SK-N-SH (cell line): ENCODE measurements around the gene LIX1L. TPM values are rescaled to one million over a fixed set of nuclear protein-coding genes. Genes with fewer than 3 reads are reported as not detected.

ENCODE experiments used
- CTCF ChIA-PET: fragments of 300-600, 350-600 bp; formaldehyde crosslinking; extraction: SDS; loops from one replicate; lab custom pipeline; 2021; lab: Yijun Ruan, JAX
- POLR2A ChIA-PET: fragments of 350-600 bp; sonication (Branson Sonifier 250); formaldehyde crosslinking; extraction: SDS; loops from one replicate; lab custom pipeline; 2020; ENCODE audit warnings: antibody characterized with exemption, inconsistent platforms; lab: Yijun Ruan, JAX
- DNase-seq: peaks from one replicate; pipeline ENCODE4 v3.0.0; 2012
- H2AFZ ChIP-seq: fragments of 200-600 bp; sonication (generic); 2 replicates; pipeline ENCODE4 v1.8.1; 2016; ENCODE audit warnings: antibody characterized with exemption, mild to moderate bottlenecking, low read depth
- H3F3A ChIP-seq: fragments of 200-600 bp; sonication (generic); replicated peaks from 2 replicates; pipeline ENCODE3; 2016; ENCODE audit warnings: antibody characterized with exemption, mild to moderate bottlenecking; ENCODE audit not compliant: insufficient read depth
- H3K27ac ChIP-seq, 2 experiments: fragments of 200-500 bp in 1 of 2; fragments of 200-600 bp in 1 of 2; sonication (Bioruptor generic) in 1 of 2; sonication (generic), shearing (Covaris generic) in 1 of 2; 2 replicates each; pipeline versions ENCODE4 v1.5.1 to v1.6.1; 2014 to 2016; ENCODE audit warnings: low read depth in 2 of 2, inconsistent platforms in 1 of 2, low read length in 1 of 2, mild to moderate bottlenecking in 1 of 2, mixed read lengths in 1 of 2
- H3K27me3 ChIP-seq: fragments of 200-600 bp; sonication (generic), shearing (Covaris generic); 2 replicates; pipeline ENCODE4 v1.6.1; 2016; ENCODE audit warnings: mixed run types; ENCODE audit not compliant: insufficient read depth
- H3K36me3 ChIP-seq, 2 experiments: fragments of 200-500 bp in 1 of 2; fragments of 200-600 bp in 1 of 2; sonication (Bioruptor generic) in 1 of 2; sonication (generic) in 1 of 2; replicated peaks in 1 of 2; 2 replicates each; pipeline versions ENCODE3 to v1.5.1; 2014 to 2016; ENCODE audit warnings: low read length in 1 of 2, mild to moderate bottlenecking in 1 of 2; ENCODE audit not compliant: insufficient read depth in 2 of 2, control insufficient read depth in 1 of 2
- H3K4me1 ChIP-seq, 2 experiments: fragments of 200-500 bp in 1 of 2; fragments of 200-600 bp in 1 of 2; sonication (Bioruptor generic) in 1 of 2; sonication (generic), shearing (Covaris generic) in 1 of 2; 2 replicates each; pipeline versions ENCODE4 v1.5.1 to v1.6.1; 2014 to 2016; ENCODE audit warnings: low read depth in 1 of 2, low read length in 1 of 2, mixed run types in 1 of 2; ENCODE audit not compliant: insufficient read depth in 2 of 2, control insufficient read depth in 1 of 2
- H3K4me2 ChIP-seq: fragments of 200-600 bp; sonication (generic), shearing (Covaris generic); 2 replicates; pipeline ENCODE4 v1.6.1; 2017; ENCODE audit warnings: mixed run types
- H3K4me3 ChIP-seq, 2 experiments: fragments of 200-500 bp in 1 of 2; fragments of 200-600 bp in 1 of 2; sonication (Bioruptor generic) in 1 of 2; sonication (generic), shearing (Covaris generic) in 1 of 2; 2 replicates each; pipeline versions ENCODE4 v1.5.1 to v1.8.1; 2014 to 2016; ENCODE audit warnings: low read depth in 2 of 2, inconsistent platforms in 1 of 2, low read length in 1 of 2, mild to moderate bottlenecking in 1 of 2, mixed read lengths in 1 of 2, moderate library complexity in 1 of 2
- H3K79me2 ChIP-seq: fragments of 200-600 bp; sonication (generic); 2 replicates; pipeline ENCODE4 v1.8.1; 2017; ENCODE audit warnings: mild to moderate bottlenecking; ENCODE audit not compliant: insufficient read depth
- H3K9ac ChIP-seq: fragments of 200-600 bp; sonication (generic); 2 replicates; pipeline ENCODE4 v1.6.1; 2017; ENCODE audit warnings: mixed run types
- H3K9me2 ChIP-seq: fragments of 200-600 bp; sonication (generic); 2 replicates; pipeline ENCODE4 v1.6.1; 2017; ENCODE audit warnings: mixed run types
- H3K9me3 ChIP-seq: fragments of 200-600 bp; sonication (generic); 2 replicates; pipeline ENCODE4 v1.6.1; 2017; ENCODE audit warnings: mixed run types, mild to moderate bottlenecking, moderate library complexity
- H4K20me1 ChIP-seq: fragments of 200-600 bp; sonication (generic); 2 replicates; pipeline ENCODE4 v1.6.1; 2017; ENCODE audit warnings: mild to moderate bottlenecking, mixed run types; ENCODE audit not compliant: insufficient read depth
- EP300 ChIP-seq, 2 experiments: IDR thresholded peaks; 2 replicates each; pipeline versions ENCODE4 v1.4.0 to v1.6.1; 2012; ENCODE audit warnings: borderline replicate concordance in 1 of 2, low read depth in 1 of 2, low read length in 1 of 2
- EZH2phosphoT487 ChIP-seq: fragments of 200-600 bp; sonication (generic); IDR thresholded peaks from 2 replicates; pipeline ENCODE4 v1.6.1; 2017; ENCODE audit warnings: low read depth, mixed run types, mild to moderate bottlenecking, antibody characterized with exemption, moderate library complexity, borderline replicate concordance
- FOXM1 ChIP-seq: IDR thresholded peaks from 2 replicates; pipeline ENCODE4 v1.4.0; 2012; ENCODE audit warnings: low read depth, mild to moderate bottlenecking
- GABPA ChIP-seq: IDR thresholded peaks from 2 replicates; pipeline ENCODE4 v1.4.0; 2012; ENCODE audit warnings: low read depth, mild to moderate bottlenecking
- JUND ChIP-seq: IDR thresholded peaks from 2 replicates; pipeline ENCODE4 v1.4.0; 2012
- MXI1 ChIP-seq: IDR thresholded peaks from 2 replicates; pipeline ENCODE4 v1.6.1; 2012; ENCODE audit warnings: mild to moderate bottlenecking, low read depth, low read length, improper control_type of control experiment
- NFIC ChIP-seq: IDR thresholded peaks from 2 replicates; pipeline ENCODE4 v1.4.0; 2012; ENCODE audit warnings: borderline replicate concordance
- RAD21 ChIP-seq: IDR thresholded peaks from 2 replicates; pipeline ENCODE4 v1.6.1; 2012; ENCODE audit warnings: mild to moderate bottlenecking, low read length
- RCOR1 ChIP-seq: fragments of 150-350 bp; IDR thresholded peaks from 2 replicates; pipeline ENCODE4 v1.6.1; 2017; ENCODE audit warnings: antibody characterized with exemption, low read length
- RFX5 ChIP-seq: IDR thresholded peaks from 2 replicates; pipeline ENCODE4 v1.6.1; 2012; ENCODE audit warnings: mild to moderate bottlenecking, improper control_type of control experiment, low read length
- SIN3A ChIP-seq: IDR thresholded peaks from 2 replicates; pipeline ENCODE4 v1.6.1; 2012; ENCODE audit warnings: low read depth, mild to moderate bottlenecking, low read length, moderate library complexity, borderline replicate concordance
- TAF1 ChIP-seq: IDR thresholded peaks from 2 replicates; pipeline ENCODE4 v1.6.1; 2012; ENCODE audit warnings: low read depth, mild to moderate bottlenecking, low read length, moderate library complexity, borderline replicate concordance
- TEAD4 ChIP-seq: IDR thresholded peaks from 2 replicates; pipeline ENCODE4 v1.4.0; 2012; ENCODE audit warnings: mild to moderate bottlenecking, borderline replicate concordance; ENCODE audit not compliant: insufficient read depth
- YY1 ChIP-seq: IDR thresholded peaks from 2 replicates; pipeline ENCODE4 v1.4.0; 2012; ENCODE audit warnings: low read depth, mild to moderate bottlenecking
- WGBS: methylation state at CpG from one replicate; pipeline ENCODE4 v1.1.6; 2017; ENCODE audit warnings: low lambda C conversion rate; 5-methylcytosine and 5-hydroxymethylcytosine counted together
- polyA plus RNA-seq, 3 experiments: library from polyadenylated mRNA; depleted of rRNA; stranded (reverse); fragments of >200 nt; gene quantifications; 2 replicates each; pipeline ENCODE4 v1.2.3, GENCODE V29; 2012
- TF ChIP-seq, protein P1 (sequence below): IDR thresholded peaks from 2 replicates; pipeline ENCODE4 v1.4.0; 2012; ENCODE audit warnings: low read depth, borderline replicate concordance
- TF ChIP-seq, protein P2 (sequence below): fragments of 150-350 bp; IDR thresholded peaks from 2 replicates; pipeline ENCODE4 v1.6.1; 2017; ENCODE audit warnings: antibody characterized with exemption, low read length, low read depth, borderline replicate concordance
- TF ChIP-seq, protein P3 (sequence below): IDR thresholded peaks from 2 replicates; pipeline ENCODE4 v1.4.0; 2012; ENCODE audit warnings: low read depth, borderline replicate concordance
- TF ChIP-seq, protein P4 (sequence below): IDR thresholded peaks from 2 replicates; pipeline ENCODE4 v1.6.1; 2012; ENCODE audit warnings: mild to moderate bottlenecking, low read depth, low read length, moderate library complexity
- TF ChIP-seq, protein P5 (sequence below): fragments of 200-600 bp; sonication (generic); IDR thresholded peaks from 2 replicates; pipeline ENCODE4 v1.6.1; 2017; ENCODE audit warnings: antibody characterized with exemption, mild to moderate bottlenecking, moderate library complexity

LIX1L gene
- polyA plus RNA-seq, 1 of the 3 experiments (the other 2 are of a cell fraction), result 39.1 TPM

DNA sequence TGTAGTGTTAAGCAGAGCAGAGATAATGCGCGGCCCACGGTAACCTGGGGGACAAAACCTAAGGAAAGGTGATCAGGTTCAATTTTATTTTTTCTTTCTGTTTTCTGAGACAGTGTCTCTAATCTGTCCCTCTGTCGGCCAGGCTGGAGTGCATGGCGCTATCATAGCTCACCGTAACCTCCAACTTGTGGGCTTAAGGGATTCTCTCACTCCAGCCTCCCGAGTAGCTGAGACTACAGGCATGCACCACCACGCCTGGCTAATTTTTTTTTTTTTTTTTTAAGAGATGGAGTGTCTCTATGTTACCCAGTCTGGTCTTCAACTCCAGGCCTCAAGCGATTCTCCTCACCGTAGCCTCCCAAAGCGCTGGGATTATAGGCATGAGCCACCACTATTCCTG, 71.4 kb downstream of the LIX1L start:
- no peaks in the 10 kb centered on the region for H3K27me3 ChIP-seq
- no peak overlapping the region for H3K9ac ChIP-seq
- H3K36me3 ChIP-seq, result no peaks in the 10 kb centered on the region
- peaks cover 11% of the 10 kb centered on the region for H3F3A ChIP-seq
- H3K4me2 ChIP-seq, result peak overlapping the region; percentile 87
- no peak for DNase-seq
- H4K20me1 ChIP-seq, result no peaks in the 10 kb centered on the region
- H3K79me2 ChIP-seq, result no peaks in the 10 kb centered on the region
- no peaks in the 10 kb centered on the region for H3K9me3 ChIP-seq
- H2AFZ ChIP-seq, result peak overlapping the region; percentile 92
- ChIA-PET POLR2A (interaction anchor here (1.4 kb wide), 1 partner anchor 27 kb away, joined by 8 read pairs; the partner anchor contains the start of gene PIAS3), CTCF (interaction anchor here (1.1 to 4.2 kb wide), 4 partner anchors 23 to 121 kb away, joined by 3 to 20 read pairs (median 12); partner anchors contain the start of genes ITGA10 and NUDT17)
- peaks cover 7 to 24% of the 10 kb centered on the region in 2 experiments for H3K4me1 ChIP-seq
- H3K4me3 ChIP-seq, result peak overlapping the region; percentile 60 to 72
- WGBS, result 52% methylated on average over 11 of the region's 11 CpGs
- no peak overlapping the region for H3K27ac ChIP-seq
- TF ChIP-seq FOXM1 (no peak), MXI1 (no peak), EZH2phosphoT487 (no peak), RAD21 (no peak), JUND (no peak), SIN3A (no peak), RFX5 (no peak), RCOR1 (no peak), YY1 (no peak), NFIC (no peak), GABPA (no peak), TEAD4 (no peak), EP300 (IDR thresholded peaks at IDR 0.05; ENCODE audit: borderline replicate concordance in 1 of 2, low read depth in 1 of 2, low read length in 1 of 2) (no peak), TAF1 (no peak)
- TF ChIP-seq, protein P1, sequence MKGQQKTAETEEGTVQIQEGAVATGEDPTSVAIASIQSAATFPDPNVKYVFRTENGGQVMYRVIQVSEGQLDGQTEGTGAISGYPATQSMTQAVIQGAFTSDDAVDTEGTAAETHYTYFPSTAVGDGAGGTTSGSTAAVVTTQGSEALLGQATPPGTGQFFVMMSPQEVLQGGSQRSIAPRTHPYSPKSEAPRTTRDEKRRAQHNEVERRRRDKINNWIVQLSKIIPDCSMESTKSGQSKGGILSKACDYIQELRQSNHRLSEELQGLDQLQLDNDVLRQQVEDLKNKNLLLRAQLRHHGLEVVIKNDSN, result no peak
- TF ChIP-seq, protein P2, sequence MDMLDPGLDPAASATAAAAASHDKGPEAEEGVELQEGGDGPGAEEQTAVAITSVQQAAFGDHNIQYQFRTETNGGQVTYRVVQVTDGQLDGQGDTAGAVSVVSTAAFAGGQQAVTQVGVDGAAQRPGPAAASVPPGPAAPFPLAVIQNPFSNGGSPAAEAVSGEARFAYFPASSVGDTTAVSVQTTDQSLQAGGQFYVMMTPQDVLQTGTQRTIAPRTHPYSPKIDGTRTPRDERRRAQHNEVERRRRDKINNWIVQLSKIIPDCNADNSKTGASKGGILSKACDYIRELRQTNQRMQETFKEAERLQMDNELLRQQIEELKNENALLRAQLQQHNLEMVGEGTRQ, result no peak
- TF ChIP-seq, protein P3, sequence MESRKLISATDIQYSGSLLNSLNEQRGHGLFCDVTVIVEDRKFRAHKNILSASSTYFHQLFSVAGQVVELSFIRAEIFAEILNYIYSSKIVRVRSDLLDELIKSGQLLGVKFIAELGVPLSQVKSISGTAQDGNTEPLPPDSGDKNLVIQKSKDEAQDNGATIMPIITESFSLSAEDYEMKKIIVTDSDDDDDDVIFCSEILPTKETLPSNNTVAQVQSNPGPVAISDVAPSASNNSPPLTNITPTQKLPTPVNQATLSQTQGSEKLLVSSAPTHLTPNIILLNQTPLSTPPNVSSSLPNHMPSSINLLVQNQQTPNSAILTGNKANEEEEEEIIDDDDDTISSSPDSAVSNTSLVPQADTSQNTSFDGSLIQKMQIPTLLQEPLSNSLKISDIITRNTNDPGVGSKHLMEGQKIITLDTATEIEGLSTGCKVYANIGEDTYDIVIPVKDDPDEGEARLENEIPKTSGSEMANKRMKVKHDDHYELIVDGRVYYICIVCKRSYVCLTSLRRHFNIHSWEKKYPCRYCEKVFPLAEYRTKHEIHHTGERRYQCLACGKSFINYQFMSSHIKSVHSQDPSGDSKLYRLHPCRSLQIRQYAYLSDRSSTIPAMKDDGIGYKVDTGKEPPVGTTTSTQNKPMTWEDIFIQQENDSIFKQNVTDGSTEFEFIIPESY, result no peak
- TF ChIP-seq, protein P4, sequence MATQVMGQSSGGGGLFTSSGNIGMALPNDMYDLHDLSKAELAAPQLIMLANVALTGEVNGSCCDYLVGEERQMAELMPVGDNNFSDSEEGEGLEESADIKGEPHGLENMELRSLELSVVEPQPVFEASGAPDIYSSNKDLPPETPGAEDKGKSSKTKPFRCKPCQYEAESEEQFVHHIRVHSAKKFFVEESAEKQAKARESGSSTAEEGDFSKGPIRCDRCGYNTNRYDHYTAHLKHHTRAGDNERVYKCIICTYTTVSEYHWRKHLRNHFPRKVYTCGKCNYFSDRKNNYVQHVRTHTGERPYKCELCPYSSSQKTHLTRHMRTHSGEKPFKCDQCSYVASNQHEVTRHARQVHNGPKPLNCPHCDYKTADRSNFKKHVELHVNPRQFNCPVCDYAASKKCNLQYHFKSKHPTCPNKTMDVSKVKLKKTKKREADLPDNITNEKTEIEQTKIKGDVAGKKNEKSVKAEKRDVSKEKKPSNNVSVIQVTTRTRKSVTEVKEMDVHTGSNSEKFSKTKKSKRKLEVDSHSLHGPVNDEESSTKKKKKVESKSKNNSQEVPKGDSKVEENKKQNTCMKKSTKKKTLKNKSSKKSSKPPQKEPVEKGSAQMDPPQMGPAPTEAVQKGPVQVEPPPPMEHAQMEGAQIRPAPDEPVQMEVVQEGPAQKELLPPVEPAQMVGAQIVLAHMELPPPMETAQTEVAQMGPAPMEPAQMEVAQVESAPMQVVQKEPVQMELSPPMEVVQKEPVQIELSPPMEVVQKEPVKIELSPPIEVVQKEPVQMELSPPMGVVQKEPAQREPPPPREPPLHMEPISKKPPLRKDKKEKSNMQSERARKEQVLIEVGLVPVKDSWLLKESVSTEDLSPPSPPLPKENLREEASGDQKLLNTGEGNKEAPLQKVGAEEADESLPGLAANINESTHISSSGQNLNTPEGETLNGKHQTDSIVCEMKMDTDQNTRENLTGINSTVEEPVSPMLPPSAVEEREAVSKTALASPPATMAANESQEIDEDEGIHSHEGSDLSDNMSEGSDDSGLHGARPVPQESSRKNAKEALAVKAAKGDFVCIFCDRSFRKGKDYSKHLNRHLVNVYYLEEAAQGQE, result no peak
- TF ChIP-seq, protein P5, sequence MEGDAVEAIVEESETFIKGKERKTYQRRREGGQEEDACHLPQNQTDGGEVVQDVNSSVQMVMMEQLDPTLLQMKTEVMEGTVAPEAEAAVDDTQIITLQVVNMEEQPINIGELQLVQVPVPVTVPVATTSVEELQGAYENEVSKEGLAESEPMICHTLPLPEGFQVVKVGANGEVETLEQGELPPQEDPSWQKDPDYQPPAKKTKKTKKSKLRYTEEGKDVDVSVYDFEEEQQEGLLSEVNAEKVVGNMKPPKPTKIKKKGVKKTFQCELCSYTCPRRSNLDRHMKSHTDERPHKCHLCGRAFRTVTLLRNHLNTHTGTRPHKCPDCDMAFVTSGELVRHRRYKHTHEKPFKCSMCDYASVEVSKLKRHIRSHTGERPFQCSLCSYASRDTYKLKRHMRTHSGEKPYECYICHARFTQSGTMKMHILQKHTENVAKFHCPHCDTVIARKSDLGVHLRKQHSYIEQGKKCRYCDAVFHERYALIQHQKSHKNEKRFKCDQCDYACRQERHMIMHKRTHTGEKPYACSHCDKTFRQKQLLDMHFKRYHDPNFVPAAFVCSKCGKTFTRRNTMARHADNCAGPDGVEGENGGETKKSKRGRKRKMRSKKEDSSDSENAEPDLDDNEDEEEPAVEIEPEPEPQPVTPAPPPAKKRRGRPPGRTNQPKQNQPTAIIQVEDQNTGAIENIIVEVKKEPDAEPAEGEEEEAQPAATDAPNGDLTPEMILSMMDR, result no peak
- H3K9me2 ChIP-seq, result no peaks in the 10 kb centered on the region
